ENCODE measurements around the gene GCLM.
A peak's percentile ranks its signal among the peaks of the same experiment; 100 is the strongest.

GCLM gene

DNA sequence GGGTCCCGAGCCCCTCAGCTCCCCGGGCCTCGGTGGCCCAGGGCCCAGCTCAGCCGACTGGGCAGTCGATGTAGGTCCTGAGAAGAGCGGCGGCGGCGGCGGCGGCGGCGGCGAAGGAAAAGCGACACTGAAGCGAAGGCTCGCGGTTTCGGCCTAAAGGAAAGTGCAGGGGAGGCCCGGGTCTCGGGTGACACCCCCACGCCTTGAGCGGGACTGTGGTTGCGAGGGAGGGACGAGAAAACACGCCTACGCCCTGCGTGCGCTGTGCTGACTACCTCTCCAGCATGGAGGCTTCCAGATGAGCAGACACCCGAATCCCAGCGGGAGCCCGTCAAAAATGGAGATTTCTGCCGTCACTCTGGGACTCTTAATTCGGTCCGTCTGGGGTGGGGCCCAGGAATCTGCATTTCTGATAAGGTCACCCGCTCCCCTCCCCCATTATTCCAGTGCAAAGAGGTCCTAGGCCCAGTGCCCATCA is 61.4 kb downstream of the GCLM start:
- TF ChIP-seq, protein P1, sequence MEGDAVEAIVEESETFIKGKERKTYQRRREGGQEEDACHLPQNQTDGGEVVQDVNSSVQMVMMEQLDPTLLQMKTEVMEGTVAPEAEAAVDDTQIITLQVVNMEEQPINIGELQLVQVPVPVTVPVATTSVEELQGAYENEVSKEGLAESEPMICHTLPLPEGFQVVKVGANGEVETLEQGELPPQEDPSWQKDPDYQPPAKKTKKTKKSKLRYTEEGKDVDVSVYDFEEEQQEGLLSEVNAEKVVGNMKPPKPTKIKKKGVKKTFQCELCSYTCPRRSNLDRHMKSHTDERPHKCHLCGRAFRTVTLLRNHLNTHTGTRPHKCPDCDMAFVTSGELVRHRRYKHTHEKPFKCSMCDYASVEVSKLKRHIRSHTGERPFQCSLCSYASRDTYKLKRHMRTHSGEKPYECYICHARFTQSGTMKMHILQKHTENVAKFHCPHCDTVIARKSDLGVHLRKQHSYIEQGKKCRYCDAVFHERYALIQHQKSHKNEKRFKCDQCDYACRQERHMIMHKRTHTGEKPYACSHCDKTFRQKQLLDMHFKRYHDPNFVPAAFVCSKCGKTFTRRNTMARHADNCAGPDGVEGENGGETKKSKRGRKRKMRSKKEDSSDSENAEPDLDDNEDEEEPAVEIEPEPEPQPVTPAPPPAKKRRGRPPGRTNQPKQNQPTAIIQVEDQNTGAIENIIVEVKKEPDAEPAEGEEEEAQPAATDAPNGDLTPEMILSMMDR (conservative IDR thresholded peaks at IDR 0.05; ENCODE audit: low read depth, low read length) = no peak
- peak overlapping the region; percentile 85 for H2AFZ ChIP-seq (ENCODE audit: low read depth)
- no peaks in the 10 kb centered on the region for H4K20me1 ChIP-seq (ENCODE audit: insufficient read depth)
- H3K9ac ChIP-seq = peak overlapping the region; percentile 92
- peak overlapping the region; percentile 89 for H3K27ac ChIP-seq
- peak overlapping the region; percentile 29 for H3K4me2 ChIP-seq
- H3K27me3 ChIP-seq (ENCODE audit: insufficient read depth, low read depth) = no peaks in the 10 kb centered on the region
- H3K4me3 ChIP-seq (IDR thresholded peaks at IDR 0.05; ENCODE audit: insufficient read depth, low read depth, low read length) = peak overlapping the region; percentile 82
- no peaks in the 10 kb centered on the region for H3K36me3 ChIP-seq (ENCODE audit: insufficient read depth)
- peaks cover 22% of the 10 kb centered on the region for H3K4me1 ChIP-seq (ENCODE audit: low read depth, poor library complexity, severe bottlenecking)
- no peaks in the 10 kb centered on the region for H3K79me2 ChIP-seq (ENCODE audit: insufficient read depth, low read depth)

DNA sequence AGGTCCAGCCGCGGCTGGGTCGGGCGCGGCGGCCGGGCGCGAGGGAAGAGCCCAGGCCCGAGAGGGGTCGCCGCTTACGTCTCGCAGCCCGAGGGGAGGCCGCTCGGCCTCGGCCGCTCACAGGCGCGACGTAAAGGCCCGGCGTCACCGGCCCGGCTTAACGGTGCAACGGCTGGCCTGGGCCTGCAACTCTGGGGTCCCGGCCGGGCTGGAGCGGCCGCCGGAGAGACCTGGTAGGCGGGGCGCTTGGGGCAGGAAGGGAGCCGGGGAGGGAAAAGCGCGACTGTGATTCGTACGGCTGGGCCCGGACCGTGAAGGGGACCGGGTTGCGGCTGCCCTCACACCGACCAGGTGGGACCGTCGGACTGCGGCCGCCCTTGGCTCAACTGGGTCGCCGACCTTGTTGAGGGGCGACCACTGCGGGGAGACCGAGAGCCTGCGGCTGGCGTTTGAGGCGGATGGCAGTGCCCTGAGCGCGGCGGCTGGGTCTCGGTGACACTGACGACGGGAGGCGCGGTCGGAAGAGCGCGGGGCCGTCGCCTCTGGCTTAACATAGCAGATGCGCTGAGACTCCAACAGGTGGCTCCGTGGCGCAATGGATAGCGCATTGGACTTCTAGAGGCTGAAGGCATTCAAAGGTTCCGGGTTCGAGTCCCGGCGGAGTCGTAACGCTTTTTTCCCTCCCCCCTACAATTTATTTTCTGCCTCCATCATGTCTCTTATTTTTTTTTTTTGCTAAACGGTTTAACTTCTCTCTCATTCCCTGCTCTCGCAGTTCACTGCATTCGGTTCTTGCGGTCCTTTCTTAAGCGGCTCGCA is 62.0 kb downstream of the GCLM start:
- peak overlapping the region; percentile 89 for H3K27ac ChIP-seq
- no peaks in the 10 kb centered on the region for H3K36me3 ChIP-seq (ENCODE audit: insufficient read depth)
- peaks cover 22% of the 10 kb centered on the region for H3K4me1 ChIP-seq (ENCODE audit: low read depth, poor library complexity, severe bottlenecking)
- no peaks in the 10 kb centered on the region for H3K27me3 ChIP-seq (ENCODE audit: insufficient read depth, low read depth)
- H2AFZ ChIP-seq (ENCODE audit: low read depth) = peak overlapping the region; percentile 85
- H3K4me2 ChIP-seq = peak overlapping the region; percentile 29; the same call in 1 of the 2 replicates
- H3K9ac ChIP-seq = peak overlapping the region; percentile 92
- H3K79me2 ChIP-seq (ENCODE audit: insufficient read depth, low read depth) = no peaks in the 10 kb centered on the region
- no peaks in the 10 kb centered on the region for H4K20me1 ChIP-seq (ENCODE audit: insufficient read depth)
- peak overlapping the region; percentile 82 for H3K4me3 ChIP-seq (IDR thresholded peaks at IDR 0.05; ENCODE audit: insufficient read depth, low read depth, low read length)
- TF ChIP-seq, protein P1 (conservative IDR thresholded peaks at IDR 0.05; ENCODE audit: low read depth, low read length) = no peak

DNA sequence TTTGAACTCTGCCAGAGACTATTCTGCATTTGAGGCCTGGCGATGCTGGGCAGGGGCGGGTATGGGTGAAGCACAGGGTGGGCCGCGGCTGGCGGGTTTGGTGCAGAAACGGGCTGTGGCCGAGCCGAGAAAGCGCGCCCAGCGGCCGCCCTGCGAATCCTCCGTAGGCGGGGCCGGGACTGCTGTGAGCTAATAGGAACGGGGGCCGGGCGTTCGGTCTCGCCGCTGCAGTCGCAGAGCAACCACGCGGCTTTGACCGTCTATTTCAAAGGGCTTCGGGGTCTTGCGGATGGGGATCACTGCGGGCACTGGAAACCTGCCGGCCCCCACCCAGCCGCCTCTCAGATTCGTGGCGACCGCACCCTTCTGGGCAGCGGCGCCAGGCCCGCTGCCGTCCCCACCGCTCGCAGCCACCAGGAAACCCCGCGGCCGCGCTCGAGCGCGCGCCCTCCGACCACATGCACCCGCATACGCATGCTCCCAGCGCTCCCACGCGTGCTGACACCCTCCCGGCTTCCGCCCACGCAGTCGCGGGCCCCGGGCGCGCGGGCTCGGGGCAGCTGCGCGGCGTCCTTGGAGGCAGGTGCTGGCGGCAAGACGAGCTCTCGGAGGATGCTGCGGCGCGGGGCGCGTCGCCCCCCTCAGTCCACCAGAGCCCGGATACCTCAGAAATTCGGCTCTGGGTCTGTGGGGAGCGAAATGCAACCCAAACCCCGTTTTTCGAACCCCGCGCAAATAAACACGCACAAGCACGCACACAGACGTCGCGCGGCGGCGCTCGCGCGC is 62.8 kb downstream of the GCLM start:
- Histone ChIP-seq H3K4me3 (IDR thresholded peaks at IDR 0.05; ENCODE audit: insufficient read depth, low read depth, low read length) (peak overlapping the region; percentile 23), H3K27ac (peak overlapping the region; percentile 89)

DNA sequence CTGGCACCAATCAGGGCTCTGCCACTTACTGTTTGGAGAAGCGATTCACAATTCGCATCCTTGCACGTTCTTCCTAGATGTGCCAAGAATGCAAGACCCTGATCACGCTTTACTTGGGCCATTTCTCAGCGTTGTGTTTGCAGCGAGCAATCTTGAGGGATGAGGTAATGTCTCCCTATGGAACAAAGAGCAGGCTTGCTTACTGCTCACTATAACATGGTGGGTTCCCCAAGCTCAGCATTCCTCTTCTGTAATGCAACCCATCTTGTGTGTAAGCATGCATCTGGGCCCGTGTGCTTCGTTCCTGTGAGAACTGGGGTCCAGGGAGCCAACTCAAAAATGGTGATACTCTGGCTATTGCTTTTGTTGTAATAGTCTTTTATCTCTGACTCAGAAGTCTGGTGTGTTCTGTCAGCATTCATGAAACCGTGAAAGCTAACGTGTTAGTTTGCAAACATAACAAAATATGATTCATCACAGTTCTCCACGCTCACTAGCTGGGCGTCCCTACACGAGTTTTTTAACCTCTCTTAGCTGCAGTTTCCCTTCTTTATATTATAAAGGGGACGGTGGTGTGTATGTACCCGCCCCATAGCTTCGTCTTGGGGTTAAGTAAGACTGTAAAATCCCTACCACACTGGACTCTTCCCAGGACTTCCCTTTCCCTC is 63.6 kb downstream of the GCLM start:
- peak overlapping the region; percentile 71 for H3K4me2 ChIP-seq
- H4K20me1 ChIP-seq (ENCODE audit: insufficient read depth) = no peaks in the 10 kb centered on the region
- no peaks in the 10 kb centered on the region for H3K79me2 ChIP-seq (ENCODE audit: insufficient read depth, low read depth)
- peak overlapping the region; percentile 23 for H3K4me3 ChIP-seq (IDR thresholded peaks at IDR 0.05; ENCODE audit: insufficient read depth, low read depth, low read length)
- H2AFZ ChIP-seq (ENCODE audit: low read depth) = peak overlapping the region; percentile 69
- H3K9ac ChIP-seq = peak overlapping the region; percentile 92
- TF ChIP-seq, protein P1 (conservative IDR thresholded peaks at IDR 0.05; ENCODE audit: low read depth, low read length) = no peak
- no peaks in the 10 kb centered on the region for H3K27me3 ChIP-seq (ENCODE audit: insufficient read depth, low read depth)
- peak overlapping the region; percentile 89 for H3K27ac ChIP-seq
- H3K36me3 ChIP-seq (ENCODE audit: insufficient read depth) = no peaks in the 10 kb centered on the region
- peaks cover 22% of the 10 kb centered on the region for H3K4me1 ChIP-seq (ENCODE audit: low read depth, poor library complexity, severe bottlenecking)

More for the DNA sequence above, 62.8 kb downstream of the GCLM start:
- Histone ChIP-seq H4K20me1 (ENCODE audit: insufficient read depth) (no peaks in the 10 kb centered on the region), H3K4me1 (ENCODE audit: low read depth, poor library complexity, severe bottlenecking) (peaks cover 22% of the 10 kb centered on the region), H2AFZ (ENCODE audit: low read depth) (peak overlapping the region; percentile 69), H3K36me3 (ENCODE audit: insufficient read depth) (no peaks in the 10 kb centered on the region), H3K79me2 (ENCODE audit: insufficient read depth, low read depth) (no peaks in the 10 kb centered on the region), H3K4me2 (peak overlapping the region; percentile 71; the same call in 1 of the 2 replicates), H3K9ac (peak overlapping the region; percentile 92), H3K27me3 (ENCODE audit: insufficient read depth, low read depth) (no peaks in the 10 kb centered on the region)
- TF ChIP-seq, protein P1 (conservative IDR thresholded peaks at IDR 0.05; ENCODE audit: low read depth, low read length) = no peak

Measured in KMS-11 (cell line).